Glomerular visceral epithelial cell (primary cell): Measurements from ENCODE around the gene SYTL3.
"Not testable (repeated sequence)": the region's sequence is repeated elsewhere in the genome, so short reads cannot be mapped to it uniquely, and the experiment has no call there.

Experiments used
- DNase-seq: peaks from one replicate; pipeline ENCODE4 v3.0.0-alpha.2; 2016; ENCODE audit errors: extremely low spot score

SYTL3 gene

GRCh38 chr6:158622545-158623190, 27.2 kb upstream of the SYTL3 start:
- no peak for DNase-seq

- no peak for DNase-seq
These were observed 24.9 kb upstream of the SYTL3 start for GRCh38 chr6:158624684-158625682.

GRCh38 chr6:158625881-158626305, 24.0 kb upstream of the SYTL3 start:
- no peak for DNase-seq

- DNase-seq = no peak
These were observed 23.3 kb upstream of the SYTL3 start for GRCh38 chr6:158626360-158627167.

- no peak for DNase-seq
These were observed 22.5 kb upstream of the SYTL3 start for GRCh38 chr6:158627168-158627939.

GRCh38 chr6:158627940-158628211, 22.0 kb upstream of the SYTL3 start:
- no peak for DNase-seq

GRCh38 chr6:158628542-158628941, 21.3 kb upstream of the SYTL3 start:
- DNase-seq = no peak

GRCh38 chr6:158629367-158630221, 20.3 kb upstream of the SYTL3 start:
- DNase-seq = no peak

- DNase-seq = peak; percentile 12
These were observed 18.8 kb upstream of the SYTL3 start for GRCh38 chr6:158630938-158631616.

GRCh38 chr6:158631678-158632537, 17.9 kb upstream of the SYTL3 start:
- DNase-seq = peak; percentile 84

GRCh38 chr6:158632538-158633119, 17.2 kb upstream of the SYTL3 start:
- not testable (repeated sequence) for DNase-seq

GRCh38 chr6:158633127-158633526, 16.7 kb upstream of the SYTL3 start:
- DNase-seq = no peak

- no peak for DNase-seq
These were observed 15.0 kb upstream of the SYTL3 start for GRCh38 chr6:158634695-158635426.

- DNase-seq = no peak
These were observed 14.3 kb upstream of the SYTL3 start for GRCh38 chr6:158635427-158636073.

- no peak for DNase-seq
These were observed 13.1 kb upstream of the SYTL3 start for GRCh38 chr6:158636778-158637177.

- DNase-seq = no peak
These were observed 11.5 kb upstream of the SYTL3 start for GRCh38 chr6:158638324-158638854.

GRCh38 chr6:158639056-158639455, 10.8 kb upstream of the SYTL3 start:
- no peak for DNase-seq
